SK-N-SH (cell line): Measurements from ENCODE around the gene CHST15. TPM values are rescaled to one million over a fixed set of nuclear protein-coding genes. Genes with fewer than 3 reads are reported as not detected.

ENCODE experiments used
- CTCF ChIA-PET: fragments of 300-600, 350-600 bp; formaldehyde crosslinking; extraction: SDS; loops from one replicate; lab custom pipeline; 2021; lab: Yijun Ruan, JAX
- POLR2A ChIA-PET: fragments of 350-600 bp; sonication (Branson Sonifier 250); formaldehyde crosslinking; extraction: SDS; loops from one replicate; lab custom pipeline; 2020; ENCODE audit warnings: antibody characterized with exemption, inconsistent platforms; lab: Yijun Ruan, JAX
- DNase-seq: peaks from one replicate; pipeline ENCODE4 v3.0.0; 2012
- H2AFZ ChIP-seq: fragments of 200-600 bp; sonication (generic); 2 replicates; pipeline ENCODE4 v1.8.1; 2016; ENCODE audit warnings: antibody characterized with exemption, mild to moderate bottlenecking, low read depth
- H3F3A ChIP-seq: fragments of 200-600 bp; sonication (generic); replicated peaks from 2 replicates; pipeline ENCODE3; 2016; ENCODE audit warnings: antibody characterized with exemption, mild to moderate bottlenecking; ENCODE audit not compliant: insufficient read depth
- H3K27ac ChIP-seq, 2 experiments: fragments of 200-500 bp in 1 of 2; fragments of 200-600 bp in 1 of 2; sonication (Bioruptor generic) in 1 of 2; sonication (generic), shearing (Covaris generic) in 1 of 2; 2 replicates each; pipeline versions ENCODE4 v1.5.1 to v1.6.1; 2014 to 2016; ENCODE audit warnings: low read depth in 2 of 2, inconsistent platforms in 1 of 2, low read length in 1 of 2, mild to moderate bottlenecking in 1 of 2, mixed read lengths in 1 of 2
- H3K27me3 ChIP-seq: fragments of 200-600 bp; sonication (generic), shearing (Covaris generic); 2 replicates; pipeline ENCODE4 v1.6.1; 2016; ENCODE audit warnings: mixed run types; ENCODE audit not compliant: insufficient read depth
- H3K36me3 ChIP-seq, 2 experiments: fragments of 200-500 bp in 1 of 2; fragments of 200-600 bp in 1 of 2; sonication (Bioruptor generic) in 1 of 2; sonication (generic) in 1 of 2; replicated peaks in 1 of 2; 2 replicates each; pipeline versions ENCODE3 to v1.5.1; 2014 to 2016; ENCODE audit warnings: low read length in 1 of 2, mild to moderate bottlenecking in 1 of 2; ENCODE audit not compliant: insufficient read depth in 2 of 2, control insufficient read depth in 1 of 2
- H3K4me1 ChIP-seq, 2 experiments: fragments of 200-500 bp in 1 of 2; fragments of 200-600 bp in 1 of 2; sonication (Bioruptor generic) in 1 of 2; sonication (generic), shearing (Covaris generic) in 1 of 2; 2 replicates each; pipeline versions ENCODE4 v1.5.1 to v1.6.1; 2014 to 2016; ENCODE audit warnings: low read depth in 1 of 2, low read length in 1 of 2, mixed run types in 1 of 2; ENCODE audit not compliant: insufficient read depth in 2 of 2, control insufficient read depth in 1 of 2
- H3K4me2 ChIP-seq: fragments of 200-600 bp; sonication (generic), shearing (Covaris generic); 2 replicates; pipeline ENCODE4 v1.6.1; 2017; ENCODE audit warnings: mixed run types
- H3K4me3 ChIP-seq, 2 experiments: fragments of 200-500 bp in 1 of 2; fragments of 200-600 bp in 1 of 2; sonication (Bioruptor generic) in 1 of 2; sonication (generic), shearing (Covaris generic) in 1 of 2; 2 replicates each; pipeline versions ENCODE4 v1.5.1 to v1.8.1; 2014 to 2016; ENCODE audit warnings: low read depth in 2 of 2, inconsistent platforms in 1 of 2, low read length in 1 of 2, mild to moderate bottlenecking in 1 of 2, mixed read lengths in 1 of 2, moderate library complexity in 1 of 2
- H3K79me2 ChIP-seq: fragments of 200-600 bp; sonication (generic); 2 replicates; pipeline ENCODE4 v1.8.1; 2017; ENCODE audit warnings: mild to moderate bottlenecking; ENCODE audit not compliant: insufficient read depth
- H3K9ac ChIP-seq: fragments of 200-600 bp; sonication (generic); 2 replicates; pipeline ENCODE4 v1.6.1; 2017; ENCODE audit warnings: mixed run types
- H3K9me2 ChIP-seq: fragments of 200-600 bp; sonication (generic); 2 replicates; pipeline ENCODE4 v1.6.1; 2017; ENCODE audit warnings: mixed run types
- H3K9me3 ChIP-seq: fragments of 200-600 bp; sonication (generic); 2 replicates; pipeline ENCODE4 v1.6.1; 2017; ENCODE audit warnings: mixed run types, mild to moderate bottlenecking, moderate library complexity
- H4K20me1 ChIP-seq: fragments of 200-600 bp; sonication (generic); 2 replicates; pipeline ENCODE4 v1.6.1; 2017; ENCODE audit warnings: mild to moderate bottlenecking, mixed run types; ENCODE audit not compliant: insufficient read depth
- CHD2 ChIP-seq: fragments of 150-350 bp; IDR thresholded peaks from 2 replicates; pipeline ENCODE4 v1.6.1; 2018; ENCODE audit warnings: low read length; ENCODE audit not compliant: partially characterized antibody
- ELF1 ChIP-seq: IDR thresholded peaks from 2 replicates; pipeline ENCODE4 v1.4.0; 2012
- EZH2phosphoT487 ChIP-seq: fragments of 200-600 bp; sonication (generic); IDR thresholded peaks from 2 replicates; pipeline ENCODE4 v1.6.1; 2017; ENCODE audit warnings: low read depth, mixed run types, mild to moderate bottlenecking, antibody characterized with exemption, moderate library complexity, borderline replicate concordance
- FOSL2 ChIP-seq: IDR thresholded peaks from 2 replicates; pipeline ENCODE4 v1.4.0; 2012; ENCODE audit warnings: low read depth, mild to moderate bottlenecking, moderate library complexity, borderline replicate concordance
- FOXJ3 ChIP-seq: sonication (generic); formaldehyde crosslinking; IDR thresholded peaks from 2 replicates; pipeline ENCODE4 v1.5.1; 2020; ENCODE audit warnings: mild to moderate bottlenecking, missing genetic modification reagents
- GATA2 ChIP-seq: sonication (generic); formaldehyde crosslinking; IDR thresholded peaks from 2 replicates; pipeline ENCODE4 v1.5.0; 2020; ENCODE audit warnings: mild to moderate bottlenecking, missing genetic modification reagents
- IRF3 ChIP-seq: fragments of 150-350 bp; IDR thresholded peaks from 2 replicates; pipeline ENCODE4 v1.6.1; 2016; ENCODE audit warnings: mild to moderate bottlenecking, low read depth, low read length
- NFIC ChIP-seq: IDR thresholded peaks from 2 replicates; pipeline ENCODE4 v1.4.0; 2012; ENCODE audit warnings: borderline replicate concordance
- POLR2AphosphoS5 ChIP-seq: IDR thresholded peaks from 2 replicates; pipeline ENCODE4 v1.6.1; 2012; ENCODE audit warnings: low read depth, low read length
- RAD21 ChIP-seq: IDR thresholded peaks from 2 replicates; pipeline ENCODE4 v1.6.1; 2012; ENCODE audit warnings: mild to moderate bottlenecking, low read length
- RCOR1 ChIP-seq: fragments of 150-350 bp; IDR thresholded peaks from 2 replicates; pipeline ENCODE4 v1.6.1; 2017; ENCODE audit warnings: antibody characterized with exemption, low read length
- RXRA ChIP-seq: IDR thresholded peaks from 2 replicates; pipeline ENCODE4 v1.4.0; 2012; ENCODE audit warnings: low read depth, mild to moderate bottlenecking, borderline replicate concordance
- SIN3A ChIP-seq: IDR thresholded peaks from 2 replicates; pipeline ENCODE4 v1.6.1; 2012; ENCODE audit warnings: low read depth, mild to moderate bottlenecking, low read length, moderate library complexity, borderline replicate concordance
- SMC3 ChIP-seq: IDR thresholded peaks from 2 replicates; pipeline ENCODE4 v1.6.1; 2012; ENCODE audit warnings: low read depth, low read length, improper control_type of control experiment
- TAF1 ChIP-seq: IDR thresholded peaks from 2 replicates; pipeline ENCODE4 v1.6.1; 2012; ENCODE audit warnings: low read depth, mild to moderate bottlenecking, low read length, moderate library complexity, borderline replicate concordance
- TCF12 ChIP-seq: IDR thresholded peaks from 2 replicates; pipeline ENCODE4 v1.4.0; 2012
- YY1 ChIP-seq: IDR thresholded peaks from 2 replicates; pipeline ENCODE4 v1.4.0; 2012; ENCODE audit warnings: low read depth, mild to moderate bottlenecking
- ZBTB33 ChIP-seq: IDR thresholded peaks from 2 replicates; pipeline ENCODE4 v1.4.0; 2012; ENCODE audit warnings: low read depth, borderline replicate concordance
- WGBS: methylation state at CpG from one replicate; pipeline ENCODE4 v1.1.6; 2017; ENCODE audit warnings: low lambda C conversion rate; 5-methylcytosine and 5-hydroxymethylcytosine counted together
- polyA plus RNA-seq, 3 experiments: library from polyadenylated mRNA; depleted of rRNA; stranded (reverse); fragments of >200 nt; gene quantifications; 2 replicates each; pipeline ENCODE4 v1.2.3, GENCODE V29; 2012
- TF ChIP-seq, protein P1 (sequence below): IDR thresholded peaks from 2 replicates; pipeline ENCODE4; 2012
- TF ChIP-seq, protein P2 (sequence below): IDR thresholded peaks from 2 replicates; pipeline ENCODE4 v1.4.0; 2012; ENCODE audit warnings: low read depth
- TF ChIP-seq, protein P3 (sequence below): fragments of 200-600 bp; sonication (generic); IDR thresholded peaks from 2 replicates; pipeline ENCODE4 v1.6.1; 2017; ENCODE audit warnings: antibody characterized with exemption, mild to moderate bottlenecking, moderate library complexity
- TF ChIP-seq, protein P4 (sequence below): fragments of 150-350 bp; IDR thresholded peaks from 2 replicates; pipeline ENCODE4 v1.6.1; 2017; ENCODE audit warnings: antibody characterized with exemption, low read length, low read depth, borderline replicate concordance

The CHST15 gene
- polyA plus RNA-seq, 1 of the 3 experiments (the other 2 are of a cell fraction): 0.02 TPM

GRCh38 chr10:124132306-124132705 is 38.9 kb upstream of the CHST15 start (continued):
- no peak for TF ChIP-seq FOXJ3 (CRISPR knock-in tag)
- TF ChIP-seq FOSL2: no peak
- TF ChIP-seq, protein P1, sequence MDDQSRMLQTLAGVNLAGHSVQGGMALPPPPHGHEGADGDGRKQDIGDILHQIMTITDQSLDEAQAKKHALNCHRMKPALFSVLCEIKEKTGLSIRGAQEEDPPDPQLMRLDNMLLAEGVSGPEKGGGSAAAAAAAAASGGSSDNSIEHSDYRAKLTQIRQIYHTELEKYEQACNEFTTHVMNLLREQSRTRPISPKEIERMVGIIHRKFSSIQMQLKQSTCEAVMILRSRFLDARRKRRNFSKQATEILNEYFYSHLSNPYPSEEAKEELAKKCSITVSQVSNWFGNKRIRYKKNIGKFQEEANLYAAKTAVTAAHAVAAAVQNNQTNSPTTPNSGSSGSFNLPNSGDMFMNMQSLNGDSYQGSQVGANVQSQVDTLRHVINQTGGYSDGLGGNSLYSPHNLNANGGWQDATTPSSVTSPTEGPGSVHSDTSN: no peak
- TF ChIP-seq, protein P2, sequence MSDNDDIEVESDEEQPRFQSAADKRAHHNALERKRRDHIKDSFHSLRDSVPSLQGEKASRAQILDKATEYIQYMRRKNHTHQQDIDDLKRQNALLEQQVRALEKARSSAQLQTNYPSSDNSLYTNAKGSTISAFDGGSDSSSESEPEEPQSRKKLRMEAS: no peak
- TF ChIP-seq YY1: no peak
- TF ChIP-seq SMC3: no peak
- no peak for TF ChIP-seq IRF3
- no peak for TF ChIP-seq RAD21
- no peak for TF ChIP-seq POLR2AphosphoS5
- no peak for TF ChIP-seq NFIC
- no peak for TF ChIP-seq ELF1

DNA sequence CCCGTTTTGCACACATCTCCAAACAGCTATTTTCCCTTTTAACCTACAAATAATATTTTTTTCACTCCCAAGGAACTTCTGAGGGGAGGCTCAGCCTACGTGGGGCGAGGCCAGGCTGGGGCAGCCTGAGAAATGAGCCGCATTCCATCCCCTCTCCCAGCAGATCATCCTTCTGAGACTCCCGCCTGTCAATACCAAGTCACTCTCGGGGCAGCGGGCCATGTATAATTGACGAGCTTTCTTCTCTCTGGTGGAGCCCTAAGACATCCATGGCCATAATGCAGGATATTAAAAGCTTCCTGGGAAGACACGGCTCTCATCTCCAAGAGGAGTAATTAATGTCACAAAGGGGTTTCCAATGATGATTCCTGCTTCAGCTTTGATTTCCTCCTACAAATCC is 37.8 kb upstream of the CHST15 start:
- TF ChIP-seq TCF12: no peak
- no peak for TF ChIP-seq SIN3A
- TF ChIP-seq, protein P3, sequence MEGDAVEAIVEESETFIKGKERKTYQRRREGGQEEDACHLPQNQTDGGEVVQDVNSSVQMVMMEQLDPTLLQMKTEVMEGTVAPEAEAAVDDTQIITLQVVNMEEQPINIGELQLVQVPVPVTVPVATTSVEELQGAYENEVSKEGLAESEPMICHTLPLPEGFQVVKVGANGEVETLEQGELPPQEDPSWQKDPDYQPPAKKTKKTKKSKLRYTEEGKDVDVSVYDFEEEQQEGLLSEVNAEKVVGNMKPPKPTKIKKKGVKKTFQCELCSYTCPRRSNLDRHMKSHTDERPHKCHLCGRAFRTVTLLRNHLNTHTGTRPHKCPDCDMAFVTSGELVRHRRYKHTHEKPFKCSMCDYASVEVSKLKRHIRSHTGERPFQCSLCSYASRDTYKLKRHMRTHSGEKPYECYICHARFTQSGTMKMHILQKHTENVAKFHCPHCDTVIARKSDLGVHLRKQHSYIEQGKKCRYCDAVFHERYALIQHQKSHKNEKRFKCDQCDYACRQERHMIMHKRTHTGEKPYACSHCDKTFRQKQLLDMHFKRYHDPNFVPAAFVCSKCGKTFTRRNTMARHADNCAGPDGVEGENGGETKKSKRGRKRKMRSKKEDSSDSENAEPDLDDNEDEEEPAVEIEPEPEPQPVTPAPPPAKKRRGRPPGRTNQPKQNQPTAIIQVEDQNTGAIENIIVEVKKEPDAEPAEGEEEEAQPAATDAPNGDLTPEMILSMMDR: no peak
- no peak for TF ChIP-seq ELF1
- TF ChIP-seq GATA2 (CRISPR knock-in tag): no peak
- TF ChIP-seq CHD2: no peak
- TF ChIP-seq ZBTB33: no peak
- TF ChIP-seq TAF1: no peak
- no peak for TF ChIP-seq POLR2AphosphoS5
- no peak for TF ChIP-seq RXRA
- TF ChIP-seq RCOR1: no peak
- TF ChIP-seq EZH2phosphoT487: no peak
- TF ChIP-seq, protein P4, sequence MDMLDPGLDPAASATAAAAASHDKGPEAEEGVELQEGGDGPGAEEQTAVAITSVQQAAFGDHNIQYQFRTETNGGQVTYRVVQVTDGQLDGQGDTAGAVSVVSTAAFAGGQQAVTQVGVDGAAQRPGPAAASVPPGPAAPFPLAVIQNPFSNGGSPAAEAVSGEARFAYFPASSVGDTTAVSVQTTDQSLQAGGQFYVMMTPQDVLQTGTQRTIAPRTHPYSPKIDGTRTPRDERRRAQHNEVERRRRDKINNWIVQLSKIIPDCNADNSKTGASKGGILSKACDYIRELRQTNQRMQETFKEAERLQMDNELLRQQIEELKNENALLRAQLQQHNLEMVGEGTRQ: no peak
- TF ChIP-seq, protein P2: no peak
- CTCF ChIA-PET: interaction anchor here (2.2 kb wide), 1 partner anchor 12 kb away, joined by 9 read pairs; no protein-coding TSS in a partner anchor
- H3K9me2 ChIP-seq: no peaks in the 10 kb centered on the region
- no peak overlapping the region for H2AFZ ChIP-seq
- H3K4me3 ChIP-seq: no peak overlapping the region
- no peaks in the 10 kb centered on the region for H3K27me3 ChIP-seq
- no peaks in the 10 kb centered on the region for H3F3A ChIP-seq
- H3K9ac ChIP-seq: no peak overlapping the region
- no peak for DNase-seq
- POLR2A ChIA-PET: no interaction called here
- no peak overlapping the region for H3K27ac ChIP-seq
- 45% methylated on average over 9 of the region's 9 CpGs for WGBS
- H3K4me2 ChIP-seq: no peak overlapping the region
- H3K36me3 ChIP-seq: no peaks in the 10 kb centered on the region
- H3K79me2 ChIP-seq: no peaks in the 10 kb centered on the region
- H4K20me1 ChIP-seq: no peaks in the 10 kb centered on the region
- H3K4me1 ChIP-seq: no peaks in the 10 kb centered on the region
- H3K9me3 ChIP-seq: no peaks in the 10 kb centered on the region
